Skeletal muscle tissue (tissue), 4 donors: ENCODE data around the gene YKT6. TPM values are rescaled to one million over a fixed set of nuclear protein-coding genes. Genes with fewer than 3 reads are reported as not detected.
"Not testable (repeated sequence)": the region's sequence is repeated elsewhere in the genome, so short reads cannot be mapped to it uniquely, and the experiment has no call there.

ENCODE experiments used
- H3K27ac ChIP-seq: one replicate; pipeline ENCODE4 v1.7.0; 2013; ENCODE audit warnings: mild to moderate bottlenecking, low read depth, low read length, inconsistent platforms
- H3K27me3 ChIP-seq, 3 donors: one replicate each; pipeline ENCODE4 v1.7.0; 2013; ENCODE audit warnings: low read length in 3 of 3; ENCODE audit not compliant: control insufficient read depth in 3 of 3, insufficient read depth in 3 of 3
- H3K36me3 ChIP-seq, 3 donors: one replicate each; pipeline ENCODE4 v1.7.0; 2013; ENCODE audit warnings: low read length in 3 of 3; ENCODE audit not compliant: control insufficient read depth in 3 of 3, insufficient read depth in 3 of 3
- H3K4me1 ChIP-seq, 3 donors: one replicate each; pipeline ENCODE4 v1.7.0; 2013; ENCODE audit warnings: low read length in 3 of 3, mild to moderate bottlenecking in 3 of 3; ENCODE audit not compliant: control insufficient read depth in 3 of 3, insufficient read depth in 3 of 3
- H3K4me3 ChIP-seq, 3 donors: one replicate each; pipeline ENCODE4 v1.7.0; 2013; ENCODE audit warnings: low read length in 3 of 3
- H3K9ac ChIP-seq, 3 donors: one replicate each; pipeline ENCODE4 v1.7.0; 2013; ENCODE audit warnings: low read length in 3 of 3, mild to moderate bottlenecking in 3 of 3, moderate library complexity in 2 of 3, low read depth in 1 of 3
- H3K9me3 ChIP-seq, 3 donors: one replicate each; pipeline ENCODE4 v1.7.0; 2013; ENCODE audit warnings: low read length in 3 of 3; ENCODE audit not compliant: control insufficient read depth in 3 of 3
- total RNA-seq: library from RNA; depleted of rRNA; stranded (reverse); fragments of >200 nt; gene quantifications from one replicate; pipeline ENCODE4 v1.2.3, GENCODE V29; 2014
- donor health status: Osteomylitis.

YKT6 gene
- total RNA-seq, 1 donor from 2014 or later: 40.7 TPM

- no peak overlapping the region for H3K9ac ChIP-seq
- H3K27me3 ChIP-seq: peaks cover 0 to 10% (median 3%) of the 10 kb centered on the region in 3 donors
- no peak overlapping the region for H3K4me3 ChIP-seq
- no peaks in the 10 kb centered on the region for H3K36me3 ChIP-seq
- H3K27ac ChIP-seq: no peak overlapping the region
- peaks cover 0 to 6% (median 0%) of the 10 kb centered on the region in 3 donors for H3K4me1 ChIP-seq
- H3K9me3 ChIP-seq: no peaks in the 10 kb centered on the region
These were observed 9.6 kb upstream of the YKT6 start for GRCh38 chr7:44191171-44191570.

DNA sequence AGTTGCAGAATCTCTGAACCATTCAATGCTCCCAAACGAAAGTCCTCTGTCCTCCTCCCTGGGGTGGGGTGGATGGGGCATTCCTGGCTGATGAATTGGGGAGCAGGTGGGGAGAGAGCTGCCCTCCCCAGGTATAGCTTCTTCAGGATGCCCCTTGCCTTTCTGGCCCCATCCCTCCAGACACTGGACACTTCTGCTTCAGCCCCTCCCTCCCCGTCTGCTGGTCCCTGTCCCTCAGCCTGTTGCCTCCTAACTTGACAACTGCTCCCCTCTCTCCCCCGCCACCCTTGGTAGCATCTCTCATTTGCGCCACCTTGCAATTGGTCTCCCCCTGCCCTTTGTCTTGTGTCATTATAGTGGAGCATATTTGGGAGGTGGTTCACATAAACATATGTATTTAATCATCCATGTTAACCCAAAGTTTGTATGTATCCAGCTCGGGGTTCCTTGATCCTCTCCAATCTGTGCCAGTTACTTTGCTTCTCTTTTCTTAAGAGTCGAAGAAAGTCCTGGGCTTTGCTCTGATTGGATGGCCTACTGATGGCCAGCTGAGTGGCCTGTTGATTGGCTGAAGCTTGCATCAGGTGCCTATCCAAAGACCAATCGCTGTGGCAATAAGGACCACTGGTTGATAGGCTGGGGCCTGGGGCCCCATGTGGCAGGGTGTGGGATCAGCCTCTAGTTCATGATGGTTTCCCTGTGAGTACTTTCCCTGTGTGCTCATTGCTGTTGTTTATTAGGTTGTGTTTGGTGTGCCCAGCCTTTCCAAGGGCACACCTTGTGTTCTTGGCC is 7.6 kb upstream of the YKT6 start:
- no peak overlapping the region for H3K27ac ChIP-seq
- peaks cover 0 to 10% (median 0%) of the 10 kb centered on the region in 3 donors for H3K27me3 ChIP-seq
- H3K4me3 ChIP-seq: no peak overlapping the region
- H3K9me3 ChIP-seq: no peaks in the 10 kb centered on the region
- H3K9ac ChIP-seq: no peak overlapping the region
- H3K36me3 ChIP-seq: no peaks in the 10 kb centered on the region
- no peaks in the 10 kb centered on the region for H3K4me1 ChIP-seq

- no peak overlapping the region for H3K4me3 ChIP-seq
- peaks cover 0 to 10% (median 0%) of the 10 kb centered on the region in 3 donors for H3K27me3 ChIP-seq
- no peaks in the 10 kb centered on the region for H3K9me3 ChIP-seq
- H3K27ac ChIP-seq: no peak overlapping the region
- H3K4me1 ChIP-seq: no peaks in the 10 kb centered on the region
- H3K9ac ChIP-seq: no peak overlapping the region
- H3K36me3 ChIP-seq: no peaks in the 10 kb centered on the region
These were observed 6.7 kb upstream of the YKT6 start for GRCh38 chr7:44194069-44194468.

- Histone ChIP-seq H3K9me3 (no peaks in the 10 kb centered on the region), H3K9ac (no peak overlapping the region), H3K36me3 (no peaks in the 10 kb centered on the region), H3K27ac (no peak overlapping the region), H3K27me3 (peaks cover 0 to 10% (median 0%) of the 10 kb centered on the region in 3 donors), H3K4me3 (no peak overlapping the region), H3K4me1 (no peaks in the 10 kb centered on the region)
These were observed 6.1 kb upstream of the YKT6 start for GRCh38 chr7:44194562-44195145.

GRCh38 chr7:44195889-44196288 is 4.9 kb upstream of the YKT6 start:
- Histone ChIP-seq H3K36me3 (no peaks in the 10 kb centered on the region), H3K27me3 (peaks cover 0 to 10% (median 0%) of the 10 kb centered on the region in 3 donors), H3K9ac (no peak overlapping the region), H3K4me1 (no peaks in the 10 kb centered on the region), H3K27ac (no peak overlapping the region), H3K9me3 (no peaks in the 10 kb centered on the region), H3K4me3 (no peak overlapping the region)

GRCh38 chr7:44196450-44196872 is 4.3 kb upstream of the YKT6 start:
- Histone ChIP-seq H3K4me3 (no peak overlapping the region), H3K27ac (no peak overlapping the region), H3K36me3 (peaks cover 0 to 2% (median 0%) of the 10 kb centered on the region in 3 donors), H3K27me3 (peaks cover 0 to 10% (median 0%) of the 10 kb centered on the region in 3 donors), H3K9me3 (no peaks in the 10 kb centered on the region), H3K4me1 (peaks cover 0 to 1% (median under 1%) of the 10 kb centered on the region in 3 donors), H3K9ac (no peak overlapping the region)

GRCh38 chr7:44197474-44197873 is 3.3 kb upstream of the YKT6 start:
- H3K27ac ChIP-seq: no peak overlapping the region
- peaks cover 0 to 2% (median 0%) of the 10 kb centered on the region in 3 donors for H3K36me3 ChIP-seq
- H3K9me3 ChIP-seq: no peaks in the 10 kb centered on the region
- H3K4me1 ChIP-seq: peaks cover 9 to 11% (median 10%) of the 10 kb centered on the region in 3 donors
- peaks cover 0 to 4% (median 0%) of the 10 kb centered on the region in 3 donors for H3K27me3 ChIP-seq
- H3K9ac ChIP-seq: no peak overlapping the region
- H3K4me3 ChIP-seq: no peak overlapping the region

DNA sequence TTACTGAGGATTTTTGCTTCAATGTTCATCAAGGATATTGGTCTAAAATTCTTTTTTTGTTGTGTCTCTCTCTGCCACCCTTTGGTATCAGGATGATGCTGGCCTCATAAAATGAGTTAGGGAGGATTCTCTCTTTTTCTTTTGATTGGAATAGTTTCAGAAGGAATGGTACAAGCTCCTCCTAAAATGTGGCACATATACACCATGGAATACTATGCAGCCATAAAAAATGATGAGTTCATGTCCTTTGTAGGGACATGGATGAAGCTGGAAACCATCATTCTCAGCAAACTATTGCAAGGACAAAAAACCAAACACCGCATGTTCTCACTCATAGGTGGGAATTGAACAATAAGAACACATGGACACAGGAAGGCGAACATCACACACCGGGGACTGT is 615 bp upstream of the YKT6 start:
- not testable (repeated sequence) for H3K36me3 ChIP-seq, H3K27ac ChIP-seq, H3K9me3 ChIP-seq, H3K4me3 ChIP-seq, H3K9ac ChIP-seq, H3K27me3 ChIP-seq
- peaks cover 10 to 14% (median 11%) of the 10 kb centered on the region in 3 donors for H3K4me1 ChIP-seq

DNA sequence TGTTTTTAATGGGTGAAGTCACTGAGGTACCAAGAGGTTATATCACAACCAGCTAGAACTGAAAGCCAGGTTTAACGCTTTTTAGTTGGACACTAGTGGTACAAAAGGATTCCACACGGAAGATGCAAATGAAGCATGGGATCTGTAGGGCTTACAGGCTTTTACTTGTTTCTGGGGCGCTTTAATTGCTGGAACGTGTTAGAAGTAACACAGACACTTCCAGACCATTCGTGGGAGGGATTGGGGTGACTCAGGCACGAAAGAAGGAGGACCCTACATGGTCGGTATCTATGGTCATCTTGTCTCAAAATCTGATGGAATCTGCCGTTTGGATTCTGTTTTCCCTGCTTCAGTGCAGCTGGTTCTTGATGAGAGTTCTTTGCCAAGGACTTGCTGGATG is 1.0 kb downstream of the YKT6 start:
- Histone ChIP-seq H3K27ac (no peak overlapping the region), H3K27me3 (no peaks in the 10 kb centered on the region), H3K36me3 (peaks cover 20 to 24% (median 21%) of the 10 kb centered on the region in 3 donors), H3K9ac (peak overlapping the region; percentile 69 to 93 (median 88)), H3K4me1 (peaks cover 10 to 14% (median 11%) of the 10 kb centered on the region in 3 donors), H3K4me3 (peak overlapping the region; percentile 87 to 95 (median 93)), H3K9me3 (no peaks in the 10 kb centered on the region)

- Histone ChIP-seq H3K27me3 (no peaks in the 10 kb centered on the region), H3K4me3 (no peak overlapping the region), H3K27ac (no peak overlapping the region), H3K9me3 (no peaks in the 10 kb centered on the region), H3K9ac (no peak overlapping the region), H3K36me3 (peaks cover 49 to 59% (median 56%) of the 10 kb centered on the region in 3 donors), H3K4me1 (peaks cover 10 to 14% (median 11%) of the 10 kb centered on the region in 3 donors)
These were observed 5.2 kb downstream of the YKT6 start for GRCh38 chr7:44206008-44206407.
